IMR-90 (cell line): ENCODE measurements around the gene ADAMTS13. TPM values are rescaled to one million over a fixed set of nuclear protein-coding genes. Genes with fewer than 3 reads are reported as not detected.

Experiments used
- ATAC-seq: fragments of 200-7000 bp; cut with Tn5 transposase; 2 replicates; pipeline ENCODE4 v1.9.1; 2020; ENCODE audit warnings: low read depth, mild to moderate bottlenecking, moderate library complexity
- BruUV-seq: library from RNA; stranded (reverse); fragments of 400-500 nt; replicated peaks from 2 replicates; lab custom pipeline; 2021; lab: Mats Ljungman, UMichigan
- CTCF ChIA-PET: fragments of 300-600 bp; formaldehyde crosslinking; extraction: SDS; loops from one replicate; lab custom pipeline; 2021; ENCODE audit warnings: antibody characterized with exemption; lab: Yijun Ruan, JAX
- POLR2A ChIA-PET: fragments of 300-600 bp; sonication (Branson Sonifier 250); formaldehyde crosslinking; loops from one replicate; lab custom pipeline; 2022; ENCODE audit warnings: antibody characterized with exemption; ENCODE audit not compliant: unreplicated experiment; lab: Charles Lee
- DNase-seq: peaks from one replicate; pipeline ENCODE4 v3.0.0; 2013
- H2AFZ ChIP-seq: replicated peaks from 2 replicates; pipeline ENCODE3; 2013; ENCODE audit warnings: low read length, mild to moderate bottlenecking; ENCODE audit not compliant: poor library complexity
- H2AK5ac ChIP-seq: 2 replicates; pipeline ENCODE4 v1.6.1; 2013; ENCODE audit warnings: low read depth, low read length, inconsistent platforms
- H2AK9ac ChIP-seq: replicated peaks from 2 replicates; pipeline ENCODE3; 2013; ENCODE audit warnings: mild to moderate bottlenecking, low read depth, low read length, moderate library complexity; ENCODE audit not compliant: poor library complexity
- H2BK120ac ChIP-seq: 2 replicates; pipeline ENCODE4 v1.6.1; 2013; ENCODE audit warnings: low read depth, low read length, inconsistent platforms
- H2BK15ac ChIP-seq: 3 replicates; pipeline ENCODE4 v1.6.1; 2013; ENCODE audit warnings: low read depth, low read length, inconsistent platforms
- H2BK20ac ChIP-seq: 2 replicates; pipeline ENCODE4 v1.6.1; 2013; ENCODE audit warnings: low read depth, mild to moderate bottlenecking, inconsistent platforms, low read length, moderate library complexity
- H2BK5ac ChIP-seq: 2 replicates; pipeline ENCODE4 v1.6.1; 2013; ENCODE audit warnings: mild to moderate bottlenecking, low read depth, low read length, inconsistent platforms; ENCODE audit not compliant: poor library complexity, severe bottlenecking
- H3K14ac ChIP-seq: replicated peaks from 2 replicates; pipeline ENCODE4 v1.6.1; 2013; ENCODE audit warnings: low read depth, low read length, inconsistent platforms
- H3K18ac ChIP-seq: 2 replicates; pipeline ENCODE4 v1.6.1; 2013; ENCODE audit warnings: low read depth, low read length, control low read depth
- H3K23ac ChIP-seq: 2 replicates; pipeline ENCODE4 v1.6.1; 2013; ENCODE audit warnings: low read depth, low read length, inconsistent platforms
- H3K27ac ChIP-seq: 2 replicates; pipeline ENCODE4 v1.5.1; 2013; ENCODE audit warnings: mild to moderate bottlenecking, control low read depth, low read length; ENCODE audit not compliant: insufficient read depth
- H3K27me3 ChIP-seq: 2 replicates; pipeline ENCODE4 v1.6.1; 2013; ENCODE audit warnings: low read length; ENCODE audit not compliant: control insufficient read depth, insufficient read depth
- H3K36me3 ChIP-seq: 2 replicates; pipeline ENCODE4 v1.6.1; 2013; ENCODE audit warnings: low read length, mixed read lengths; ENCODE audit not compliant: control insufficient read depth, insufficient read depth
- H3K4ac ChIP-seq: 2 replicates; pipeline ENCODE4 v1.6.1; 2013; ENCODE audit warnings: low read depth, low read length, inconsistent platforms
- H3K4me1 ChIP-seq: 2 replicates; pipeline ENCODE4 v1.6.1; 2013; ENCODE audit warnings: low read length, mixed read lengths; ENCODE audit not compliant: control insufficient read depth, insufficient read depth
- H3K4me2 ChIP-seq: 2 replicates; pipeline ENCODE4 v1.6.1; 2013; ENCODE audit warnings: low read depth, mild to moderate bottlenecking, control low read depth, low read length, moderate library complexity
- H3K4me3 ChIP-seq: 2 replicates; pipeline ENCODE4 v1.5.1; 2013; ENCODE audit warnings: low read depth, mild to moderate bottlenecking, control low read depth, low read length, moderate library complexity; ENCODE audit not compliant: insufficient read depth
- H3K56ac ChIP-seq: 2 replicates; pipeline ENCODE4 v1.6.1; 2013; ENCODE audit warnings: low read length, inconsistent platforms; ENCODE audit not compliant: insufficient read depth; ENCODE audit errors: extremely low read depth
- H3K79me1 ChIP-seq, 2 experiments: 2 replicates each; pipeline ENCODE4 v1.6.1; 2013; ENCODE audit warnings: low read length in 2 of 2, inconsistent platforms in 1 of 2, low read depth in 1 of 2
- H3K9ac ChIP-seq: 2 replicates; pipeline ENCODE4 v1.6.1; 2013; ENCODE audit warnings: low read depth, low read length, control low read depth
- H3K9me1 ChIP-seq: 2 replicates; pipeline ENCODE4 v1.6.1; 2013; ENCODE audit warnings: low read length, inconsistent platforms; ENCODE audit not compliant: insufficient read depth
- H3K9me3 ChIP-seq: 2 replicates; pipeline ENCODE4 v1.6.1; 2013; ENCODE audit warnings: low read length; ENCODE audit not compliant: control insufficient read depth, insufficient read depth
- H4K20me1 ChIP-seq: 2 replicates; pipeline ENCODE4 v1.6.1; 2013; ENCODE audit warnings: low read length, inconsistent platforms; ENCODE audit not compliant: insufficient read depth
- H4K5ac ChIP-seq: 2 replicates; pipeline ENCODE4 v1.6.1; 2013; ENCODE audit warnings: mild to moderate bottlenecking, low read depth, low read length, control low read depth
- H4K8ac ChIP-seq, 2 experiments: 2 replicates each; pipeline ENCODE4 v1.6.1; 2013; ENCODE audit warnings: low read depth in 2 of 2, low read length in 2 of 2, control low read depth in 1 of 2, inconsistent platforms in 1 of 2
- H4K91ac ChIP-seq: 2 replicates; pipeline ENCODE4 v1.6.1; 2013; ENCODE audit warnings: low read depth, low read length, inconsistent platforms; ENCODE audit not compliant: insufficient read depth
- BHLHE40 ChIP-seq: fragments of 150-350 bp; IDR thresholded peaks from 2 replicates; pipeline ENCODE4 v1.6.1; 2016; ENCODE audit warnings: mild to moderate bottlenecking, low read depth, low read length
- CEBPB ChIP-seq: IDR thresholded peaks from 2 replicates; pipeline ENCODE4 v1.6.1; 2012; ENCODE audit warnings: low read depth, low read length, improper control_type of control experiment
- CTCF ChIP-seq: conservative IDR thresholded peaks from 2 replicates; pipeline ENCODE4 v1.5.1; 2012; ENCODE audit warnings: mild to moderate bottlenecking, low read depth, low read length, improper control_type of control experiment
- FOS ChIP-seq: fragments of 150-350 bp; IDR thresholded peaks from 2 replicates; pipeline ENCODE4 v1.6.1; 2016; ENCODE audit warnings: low read depth, low read length
- MAFK ChIP-seq: IDR thresholded peaks from 2 replicates; pipeline ENCODE4 v1.6.1; 2012; ENCODE audit warnings: low read depth, low read length, improper control_type of control experiment
- MAZ ChIP-seq: IDR thresholded peaks from 2 replicates; pipeline ENCODE4 v1.6.1; 2012; ENCODE audit warnings: low read depth, mild to moderate bottlenecking, low read length, improper control_type of control experiment, moderate library complexity, borderline replicate concordance
- NFE2L2 ChIP-seq: fragments of 150-350 bp; IDR thresholded peaks from 2 replicates; pipeline ENCODE4 v1.6.1; 2016; ENCODE audit warnings: low read depth, mild to moderate bottlenecking, low read length
- POLR2A ChIP-seq: IDR thresholded peaks from 2 replicates; pipeline ENCODE4 v1.6.1; 2012; ENCODE audit warnings: mild to moderate bottlenecking, low read depth, low read length
- RAD21 ChIP-seq: IDR thresholded peaks from 2 replicates; pipeline ENCODE4 v1.6.1; 2012; ENCODE audit warnings: low read length, improper control_type of control experiment
- RFX5 ChIP-seq: IDR thresholded peaks from 2 replicates; pipeline ENCODE4 v1.8.0; 2012; ENCODE audit warnings: low read depth, mild to moderate bottlenecking, low read length, moderate library complexity
- USF2 ChIP-seq: fragments of 150-350 bp; IDR thresholded peaks from 2 replicates; pipeline ENCODE4 v1.6.1; 2017; ENCODE audit warnings: mild to moderate bottlenecking, antibody characterized with exemption, low read length, low read depth
- WGBS, 2 experiments: methylation state at CpG; one replicate each; pipeline versions ENCODE4 v1.1.5 to v1.1.7; 2013; ENCODE audit warnings: missing lambda C conversion rate in 2 of 2; ENCODE audit not compliant: insufficient read length in 1 of 2; ENCODE audit errors: extremely low coverage in 2 of 2; 5-methylcytosine and 5-hydroxymethylcytosine counted together
- dilution Hi-C: fragments of 300-500 bp; cut with HindIII; formaldehyde crosslinking; loops from one replicate; pipeline ENCODE4 v1.14.3; 2018; ENCODE audit warnings: low sequenced_read_pairs; ENCODE audit not compliant: unreplicated experiment
- in situ Hi-C: fragments of 300-500 bp; cut with MboI; formaldehyde crosslinking; loops from 3 replicates; pipeline ENCODE4 v1.14.3; 2019; ENCODE audit warnings: low sequenced_read_pairs, inconsistent platforms, mixed read lengths
- intact Hi-C: fragments of 100-400 bp; cut with micrococcal nuclease; formaldehyde crosslinking; loops from 2 replicates; pipeline ENCODE4 v1.10.0; 2022
- polyA plus RNA-seq, 3 experiments: library from polyadenylated mRNA; depleted of rRNA; stranded (reverse); fragments of >200 nt; gene quantifications; 2 replicates each; pipeline ENCODE4 v1.2.3, GENCODE V29; 2012; ENCODE audit warnings: low replicate concordance in 1 of 3
- total RNA-seq: library from RNA; depleted of rRNA; stranded (reverse); fragments of >200 nt; gene quantifications from 2 replicates; pipeline ENCODE4 v1.2.3, GENCODE V29; 2012

ADAMTS13 gene
- total and polyA plus RNA-seq, 2 of the 4 experiments (the other 2 are of a cell fraction): 0.18 to 2.8 TPM

DNA sequence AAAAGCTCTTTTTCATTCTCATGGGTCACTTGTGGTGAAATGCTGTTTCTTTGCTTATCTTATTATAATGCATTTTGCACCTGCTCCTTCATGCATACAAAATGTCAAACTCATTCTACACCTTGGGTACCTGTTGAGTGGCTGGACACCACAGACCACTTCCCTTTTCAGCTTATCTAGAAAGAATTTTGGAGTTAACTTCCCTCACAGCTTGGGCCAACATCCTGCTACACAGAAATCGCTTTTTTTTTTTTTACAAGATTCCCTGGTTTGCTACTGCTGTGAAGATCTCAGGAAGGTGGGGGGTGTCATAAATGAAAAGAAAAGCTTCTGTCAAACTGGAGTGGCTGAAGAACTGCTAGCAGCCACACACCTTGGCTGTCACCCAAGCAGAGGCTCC is 7.0 kb upstream of the ADAMTS13 start:
- H3K4me2 ChIP-seq: no peak overlapping the region
- intact Hi-C loops: no loop called here
- ATAC-seq (no peak), DNase-seq (no peak)
- no peak overlapping the region for H2BK15ac ChIP-seq
- H2AFZ ChIP-seq: no peak overlapping the region
- no peak overlapping the region for H4K91ac ChIP-seq
- peaks cover 5% of the 10 kb centered on the region for H3K9me1 ChIP-seq
- H3K9ac ChIP-seq: no peak overlapping the region
- H2BK5ac ChIP-seq: no peak overlapping the region
- dilution Hi-C loops: no loop called here
- no peak overlapping the region for H2AK5ac ChIP-seq
- H3K9me3 ChIP-seq: no peaks in the 10 kb centered on the region
- peaks cover 19% of the 10 kb centered on the region for H4K20me1 ChIP-seq
- H3K36me3 ChIP-seq: peaks cover 38% of the 10 kb centered on the region
- no CpG with 5 or more reads among the region's 1 CpG for WGBS, 2 experiments
- H3K27ac ChIP-seq: no peak overlapping the region
- no peak overlapping the region for H4K5ac ChIP-seq
- H2BK120ac ChIP-seq: no peak overlapping the region
- TF ChIP-seq MAFK: no peak
- TF ChIP-seq POLR2A: no peak
- TF ChIP-seq BHLHE40: no peak
- TF ChIP-seq CTCF: no peak
- no peak for TF ChIP-seq USF2
- no peak for TF ChIP-seq RFX5
- TF ChIP-seq NFE2L2: no peak
- TF ChIP-seq MAZ: no peak
- no peak for TF ChIP-seq CEBPB
- TF ChIP-seq FOS: no peak
- TF ChIP-seq RAD21: no peak
- ChIA-PET CTCF (interaction anchor here (0.7 kb wide), 1 partner anchor 340 kb away, joined by 9 read pairs; no protein-coding TSS in a partner anchor), POLR2A (no interaction called here)
- BruUV-seq: no TSS peak
- H3K23ac ChIP-seq: no peak overlapping the region
- in situ Hi-C loops: no loop called here
- no peak overlapping the region for H3K4ac ChIP-seq
- no peak overlapping the region for H2AK9ac ChIP-seq
- peaks cover 4% of the 10 kb centered on the region; the same call in 1 of the 2 replicates for H3K4me1 ChIP-seq
- H3K79me1 ChIP-seq: peaks cover 25 to 50% of the 10 kb centered on the region in 2 experiments
- H3K18ac ChIP-seq: no peak overlapping the region
- H3K4me3 ChIP-seq: no peak overlapping the region
- no peak overlapping the region for H3K14ac ChIP-seq
- no peak overlapping the region for H2BK20ac ChIP-seq
- no peak overlapping the region for H3K56ac ChIP-seq
- no peak overlapping the region for H4K8ac ChIP-seq
- no peaks in the 10 kb centered on the region for H3K27me3 ChIP-seq
